ENCODE results near the gene RSPRY1. TPM values are rescaled to one million over a fixed set of nuclear protein-coding genes. Genes with fewer than 3 reads are reported as not detected.
A peak's percentile ranks its signal among the peaks of the same experiment; 100 is the strongest.

Gene RSPRY1
- total RNA-seq, 1 donor from 2014 or later, result 44.0 TPM

GRCh38 chr16:57146735-57147134, 39.4 kb upstream of the RSPRY1 start:
- Mint-ChIP-seq H3K27me3 (ENCODE audit: low read depth) (no peaks in the 10 kb centered on the region), H3K4me3 (no peak overlapping the region), H3K9me3 (no peaks in the 10 kb centered on the region), H3K4me1 (peaks cover 22% of the 10 kb centered on the region), H3K27ac (peak overlapping the region; percentile 6), H3K36me3 (peaks cover 3% of the 10 kb centered on the region)
- DNase-seq (ENCODE audit: low spot score in 2 of 2, unreplicated experiment in 2 of 2), result no peak
- TF ChIP-seq CTCF (IDR thresholded peaks at IDR 0.05; ENCODE audit: unreplicated experiment), result peak; percentile 15

GRCh38 chr16:57147381-57148221, 38.5 kb upstream of the RSPRY1 start:
- Mint-ChIP-seq H3K27me3 (ENCODE audit: low read depth) (no peaks in the 10 kb centered on the region), H3K9me3 (no peaks in the 10 kb centered on the region), H3K4me1 (peaks cover 17% of the 10 kb centered on the region), H3K36me3 (peaks cover 5% of the 10 kb centered on the region), H3K27ac (peak overlapping the region; percentile 44), H3K4me3 (no peak overlapping the region)
- no peak for TF ChIP-seq CTCF (IDR thresholded peaks at IDR 0.05; ENCODE audit: unreplicated experiment)
- DNase-seq (ENCODE audit: low spot score in 2 of 2, unreplicated experiment in 2 of 2), result no peak

- no peak for TF ChIP-seq CTCF (IDR thresholded peaks at IDR 0.05; ENCODE audit: unreplicated experiment)
- no peak overlapping the region for H3K4me3 Mint-ChIP-seq
- peaks cover 17% of the 10 kb centered on the region for H3K4me1 Mint-ChIP-seq
- H3K36me3 Mint-ChIP-seq, result peaks cover 8% of the 10 kb centered on the region
- no peak for DNase-seq (ENCODE audit: low spot score in 2 of 2, unreplicated experiment in 2 of 2)
- no peaks in the 10 kb centered on the region for H3K27me3 Mint-ChIP-seq (ENCODE audit: low read depth)
- H3K9me3 Mint-ChIP-seq, result no peaks in the 10 kb centered on the region
- no peak overlapping the region for H3K27ac Mint-ChIP-seq
Observed at GRCh38 chr16:57148481-57148880, 37.6 kb upstream of the RSPRY1 start.

GRCh38 chr16:57149391-57149790, 36.7 kb upstream of the RSPRY1 start:
- TF ChIP-seq CTCF (IDR thresholded peaks at IDR 0.05; ENCODE audit: unreplicated experiment), result no peak
- no peak for DNase-seq (ENCODE audit: low spot score in 2 of 2, unreplicated experiment in 2 of 2)
- peaks cover 17% of the 10 kb centered on the region for H3K4me1 Mint-ChIP-seq
- no peak overlapping the region for H3K4me3 Mint-ChIP-seq
- H3K36me3 Mint-ChIP-seq, result peaks cover 15% of the 10 kb centered on the region
- no peaks in the 10 kb centered on the region for H3K9me3 Mint-ChIP-seq
- no peaks in the 10 kb centered on the region for H3K27me3 Mint-ChIP-seq (ENCODE audit: low read depth)
- H3K27ac Mint-ChIP-seq, result no peak overlapping the region

GRCh38 chr16:57150682-57151330, 35.3 kb upstream of the RSPRY1 start:
- Mint-ChIP-seq H3K27ac (no peak overlapping the region), H3K4me3 (no peak overlapping the region), H3K27me3 (ENCODE audit: low read depth) (no peaks in the 10 kb centered on the region), H3K9me3 (no peaks in the 10 kb centered on the region), H3K4me1 (peaks cover 13% of the 10 kb centered on the region), H3K36me3 (peaks cover 19% of the 10 kb centered on the region)
- no peak for TF ChIP-seq CTCF (IDR thresholded peaks at IDR 0.05; ENCODE audit: unreplicated experiment)
- DNase-seq (ENCODE audit: low spot score in 2 of 2, unreplicated experiment in 2 of 2), result no peak
